H9 (cell line): ENCODE data around the gene RAB30. TPM values are rescaled to one million over a fixed set of nuclear protein-coding genes. Genes with fewer than 3 reads are reported as not detected.

Experiments
- DNase-seq: peaks from one replicate; pipeline ENCODE4 v3.0.0-alpha.2; 2017
- H2AFZ ChIP-seq: one replicate; pipeline ENCODE4 v1.6.1; 2013; ENCODE audit warnings: mild to moderate bottlenecking, low read length, control low read depth, moderate library complexity
- H2AK5ac ChIP-seq: 2 replicates; pipeline ENCODE4 v1.6.1; 2013; ENCODE audit warnings: low read length, control low read depth, mixed read lengths; ENCODE audit not compliant: insufficient read length
- H2BK120ac ChIP-seq: one replicate; pipeline ENCODE4 v1.6.1; 2013; ENCODE audit warnings: low read depth, mild to moderate bottlenecking, low read length, control low read depth, inconsistent platforms; ENCODE audit not compliant: poor library complexity, severe bottlenecking
- H2BK12ac ChIP-seq: 2 replicates; pipeline ENCODE4 v1.6.1; 2013; ENCODE audit warnings: low read length, control low read depth, mixed read lengths, low read depth; ENCODE audit not compliant: insufficient read length
- H2BK15ac ChIP-seq: 2 replicates; pipeline ENCODE4 v1.6.1; 2013; ENCODE audit warnings: low read depth, low read length, control low read depth
- H2BK20ac ChIP-seq: one replicate; pipeline ENCODE4 v1.6.1; 2013; ENCODE audit warnings: low read depth, mild to moderate bottlenecking, low read length, control low read depth, inconsistent platforms; ENCODE audit not compliant: poor library complexity, severe bottlenecking
- H2BK5ac ChIP-seq: 2 replicates; pipeline ENCODE4 v1.6.1; 2013; ENCODE audit warnings: low read length, control low read depth, mixed read lengths; ENCODE audit not compliant: insufficient read length
- H3K14ac ChIP-seq: 2 replicates; pipeline ENCODE4 v1.6.1; 2013; ENCODE audit warnings: low read length, control low read depth; ENCODE audit not compliant: insufficient read depth
- H3K18ac ChIP-seq: 2 replicates; pipeline ENCODE4 v1.6.1; 2013; ENCODE audit warnings: low read depth, mild to moderate bottlenecking, mixed read lengths, low read length, control low read depth; ENCODE audit not compliant: insufficient read length
- H3K23ac ChIP-seq: 2 replicates; pipeline ENCODE4 v1.6.1; 2013; ENCODE audit warnings: low read length, control low read depth, mixed read lengths, low read depth; ENCODE audit not compliant: insufficient read length
- H3K23me2 ChIP-seq: 2 replicates; pipeline ENCODE4 v1.6.1; 2013; ENCODE audit warnings: low read depth, mild to moderate bottlenecking, mixed read lengths, low read length, control low read depth; ENCODE audit not compliant: insufficient read length, poor library complexity, severe bottlenecking
- H3K27ac ChIP-seq: 2 replicates; pipeline ENCODE4 v1.5.1; 2013; ENCODE audit warnings: low read length, control low read depth, mixed read lengths, low read depth; ENCODE audit not compliant: insufficient read length
- H3K27me3 ChIP-seq: 2 replicates; pipeline ENCODE4 v1.6.1; 2013; ENCODE audit warnings: low read length, control low read depth, inconsistent platforms; ENCODE audit not compliant: insufficient read depth
- H3K4ac ChIP-seq: 2 replicates; pipeline ENCODE4 v1.6.1; 2013; ENCODE audit warnings: low read depth, mild to moderate bottlenecking, control low read depth, inconsistent platforms, low read length, moderate library complexity
- H3K4me1 ChIP-seq: 2 replicates; pipeline ENCODE4 v1.6.1; 2013; ENCODE audit warnings: low read length, control low read depth, inconsistent platforms; ENCODE audit not compliant: insufficient read depth
- H3K4me2 ChIP-seq: 2 replicates; pipeline ENCODE4 v1.6.1; 2013; ENCODE audit warnings: low read length, control low read depth, mixed read lengths; ENCODE audit not compliant: insufficient read length, insufficient read depth
- H3K56ac ChIP-seq: 2 replicates; pipeline ENCODE4 v1.6.1; 2013; ENCODE audit warnings: low read depth, mild to moderate bottlenecking, mixed read lengths, low read length, control low read depth; ENCODE audit not compliant: insufficient read length
- H3K79me1 ChIP-seq: 2 replicates; pipeline ENCODE4 v1.6.1; 2013; ENCODE audit warnings: low read depth, mild to moderate bottlenecking, moderate library complexity, low read length, control low read depth, inconsistent platforms; ENCODE audit not compliant: insufficient read depth, poor library complexity, severe bottlenecking
- H3K79me2 ChIP-seq: 2 replicates; pipeline ENCODE4 v1.6.1; 2013; ENCODE audit warnings: low read length, control low read depth, inconsistent platforms; ENCODE audit not compliant: insufficient read depth
- H3K9ac ChIP-seq: 2 replicates; pipeline ENCODE4 v1.6.1; 2013; ENCODE audit warnings: low read length, control low read depth, mixed read lengths; ENCODE audit not compliant: insufficient read length; ENCODE audit errors: extremely low read depth
- H3K9me3 ChIP-seq: one replicate; pipeline ENCODE4 v1.6.1; 2013; ENCODE audit warnings: low read depth, low read length, inconsistent platforms; ENCODE audit not compliant: control insufficient read depth
- H3T11ph ChIP-seq: one replicate; pipeline ENCODE4 v1.6.1; 2013; ENCODE audit warnings: mild to moderate bottlenecking, low read length, control low read depth, inconsistent platforms
- H4K20me1 ChIP-seq: one replicate; pipeline ENCODE4 v1.6.1; 2013; ENCODE audit not compliant: control insufficient read depth, insufficient read length, insufficient read depth
- H4K5ac ChIP-seq: 2 replicates; pipeline ENCODE4 v1.6.1; 2013; ENCODE audit warnings: low read depth, mild to moderate bottlenecking, mixed read lengths, low read length, control low read depth; ENCODE audit not compliant: insufficient read length
- H4K8ac ChIP-seq: replicated peaks from 2 replicates; pipeline ENCODE4 v1.6.1; 2013; ENCODE audit warnings: low read length, control low read depth, mixed read lengths, low read depth; ENCODE audit not compliant: insufficient read length
- H4K91ac ChIP-seq: 2 replicates; pipeline ENCODE4 v1.6.1; 2013; ENCODE audit warnings: low read depth, mild to moderate bottlenecking, moderate library complexity, mixed read lengths, low read length, control low read depth; ENCODE audit not compliant: insufficient read length
- H3K27ac Mint-ChIP-seq, 3 experiments: 2 replicates in 2 of 3; 3 replicates in 1 of 3; pipeline ENCODE4 v1.8.0; 2020 to 2021; ENCODE audit warnings: mixed read lengths in 3 of 3, mild to moderate bottlenecking in 1 of 3, moderate library complexity in 1 of 3
- H3K27me3 Mint-ChIP-seq: 2 replicates; pipeline ENCODE4 v1.8.0; 2021; ENCODE audit warnings: low read depth, mild to moderate bottlenecking, moderate library complexity, mixed read lengths
- H3K36me3 Mint-ChIP-seq, 3 experiments: 2 replicates in 2 of 3; 3 replicates in 1 of 3; pipeline ENCODE4 v1.8.0; 2020 to 2021; ENCODE audit warnings: low read depth in 3 of 3, mixed read lengths in 3 of 3; ENCODE audit not compliant: insufficient read depth in 1 of 3
- H3K4me1 Mint-ChIP-seq, 2 experiments: 2 replicates each; pipeline ENCODE4 v1.8.0; 2020; ENCODE audit warnings: mixed read lengths in 2 of 2
- H3K4me3 Mint-ChIP-seq, 2 experiments: 2 replicates in 1 of 2; 3 replicates in 1 of 2; pipeline ENCODE4 v1.8.0; 2020 to 2021; ENCODE audit warnings: mild to moderate bottlenecking in 2 of 2, mixed read lengths in 2 of 2, moderate library complexity in 1 of 2
- H3K9me3 Mint-ChIP-seq, 2 experiments: 2 replicates in 1 of 2; 3 replicates in 1 of 2; pipeline ENCODE4 v1.8.0; 2020; ENCODE audit warnings: mild to moderate bottlenecking in 2 of 2, mixed read lengths in 2 of 2, moderate library complexity in 1 of 2
- WGBS: extraction: QIAGEN DNeasy Blood & Tissue Kit; methylation state at CpG from one replicate; pipeline ENCODE4 v1.1.7; 2013; ENCODE audit warnings: missing lambda C conversion rate, low lambda C conversion rate, mixed read lengths; ENCODE audit not compliant: insufficient read length; ENCODE audit errors: extremely low coverage; 5-methylcytosine and 5-hydroxymethylcytosine counted together
- total RNA-seq: library from RNA; stranded (reverse); gene quantifications from 2 replicates; pipeline ENCODE4 v1.2.1, GENCODE V29; 2021
- TF ChIP-seq, protein P1 (sequence below): fragments of 200-600 bp; sonication (generic); conservative IDR thresholded peaks from 3 replicates; pipeline ENCODE4 v1.8.0; 2021; ENCODE audit warnings: antibody characterized with exemption, mild to moderate bottlenecking

Gene RAB30
- total RNA-seq, 1 experiment from 2014 or later: 4.8 TPM

DNA sequence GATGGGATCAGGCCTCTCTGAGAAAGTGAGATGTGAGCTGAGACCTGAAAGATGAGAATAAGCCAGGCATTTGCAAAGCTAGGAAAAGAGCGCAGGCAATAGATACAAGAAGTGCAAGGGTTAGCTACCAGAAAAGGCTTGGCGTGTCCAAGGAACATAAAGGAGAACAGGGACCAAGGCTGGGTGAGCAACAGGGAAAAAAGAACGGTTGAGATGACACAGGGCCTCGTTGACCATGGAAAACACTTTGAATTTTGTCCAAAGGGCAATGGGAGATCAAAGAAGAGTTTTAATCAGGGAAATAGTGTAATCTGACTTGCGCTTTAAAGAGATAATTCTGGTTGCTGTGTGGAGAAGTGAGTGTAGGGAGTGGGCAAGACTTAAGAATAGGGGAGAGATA is 35.0 kb downstream of the RAB30 start:
- no peak overlapping the region for H2BK120ac ChIP-seq
- no peak overlapping the region for H3K4ac ChIP-seq
- no peak overlapping the region for H3K4me2 ChIP-seq
- TF ChIP-seq, protein P1, sequence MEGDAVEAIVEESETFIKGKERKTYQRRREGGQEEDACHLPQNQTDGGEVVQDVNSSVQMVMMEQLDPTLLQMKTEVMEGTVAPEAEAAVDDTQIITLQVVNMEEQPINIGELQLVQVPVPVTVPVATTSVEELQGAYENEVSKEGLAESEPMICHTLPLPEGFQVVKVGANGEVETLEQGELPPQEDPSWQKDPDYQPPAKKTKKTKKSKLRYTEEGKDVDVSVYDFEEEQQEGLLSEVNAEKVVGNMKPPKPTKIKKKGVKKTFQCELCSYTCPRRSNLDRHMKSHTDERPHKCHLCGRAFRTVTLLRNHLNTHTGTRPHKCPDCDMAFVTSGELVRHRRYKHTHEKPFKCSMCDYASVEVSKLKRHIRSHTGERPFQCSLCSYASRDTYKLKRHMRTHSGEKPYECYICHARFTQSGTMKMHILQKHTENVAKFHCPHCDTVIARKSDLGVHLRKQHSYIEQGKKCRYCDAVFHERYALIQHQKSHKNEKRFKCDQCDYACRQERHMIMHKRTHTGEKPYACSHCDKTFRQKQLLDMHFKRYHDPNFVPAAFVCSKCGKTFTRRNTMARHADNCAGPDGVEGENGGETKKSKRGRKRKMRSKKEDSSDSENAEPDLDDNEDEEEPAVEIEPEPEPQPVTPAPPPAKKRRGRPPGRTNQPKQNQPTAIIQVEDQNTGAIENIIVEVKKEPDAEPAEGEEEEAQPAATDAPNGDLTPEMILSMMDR: no peak
- H3K9me3 Mint-ChIP-seq: no peaks in the 10 kb centered on the region
- H3K79me1 ChIP-seq: no peaks in the 10 kb centered on the region
- no peak overlapping the region for H3T11ph ChIP-seq
- no peak overlapping the region for H3K27ac Mint-ChIP-seq
- DNase-seq: no peak
- H4K5ac ChIP-seq: no peak overlapping the region
- H3K27me3 ChIP-seq: no peaks in the 10 kb centered on the region
- no peak overlapping the region for H3K14ac ChIP-seq
- no peaks in the 10 kb centered on the region for H3K27me3 Mint-ChIP-seq
- H3K56ac ChIP-seq: no peak overlapping the region
- no peaks in the 10 kb centered on the region for H4K20me1 ChIP-seq
- peaks cover 12 to 18% of the 10 kb centered on the region in 2 experiments for H3K4me1 Mint-ChIP-seq
- peaks cover 2% of the 10 kb centered on the region for H3K4me1 ChIP-seq
- no peak overlapping the region for H2AFZ ChIP-seq
- H4K8ac ChIP-seq: no peak overlapping the region
- H3K4me3 Mint-ChIP-seq: no peak overlapping the region
- no peaks in the 10 kb centered on the region for H3K9me3 ChIP-seq
- no peak overlapping the region for H2BK20ac ChIP-seq
- H3K18ac ChIP-seq: no peak overlapping the region
- no CpG with 5 or more reads among the region's 5 CpGs for WGBS
- H3K36me3 Mint-ChIP-seq: no peaks in the 10 kb centered on the region
- H3K79me2 ChIP-seq: no peaks in the 10 kb centered on the region; the same call in 1 of the 2 replicates
- no peak overlapping the region for H3K27ac ChIP-seq
- H2AK5ac ChIP-seq: no peak overlapping the region
- no peak overlapping the region for H2BK15ac ChIP-seq
- H2BK12ac ChIP-seq: no peak overlapping the region
- H3K9ac ChIP-seq: no peak overlapping the region
- H2BK5ac ChIP-seq: no peak overlapping the region
- no peak overlapping the region for H4K91ac ChIP-seq
- no peaks in the 10 kb centered on the region for H3K23me2 ChIP-seq
- H3K23ac ChIP-seq: no peak overlapping the region
